Neural crest cell (in vitro differentiated cells): ENCODE results near the gene LRRN4CL. TPM values are rescaled to one million over a fixed set of nuclear protein-coding genes. Genes with fewer than 3 reads are reported as not detected.
A peak's percentile ranks its signal among the peaks of the same experiment; 100 is the strongest.

ENCODE experiments used
- DNase-seq: peaks from one replicate; pipeline ENCODE4 v3.0.0; 2021; ENCODE audit warnings: low read depth, mixed read lengths, low spot score
- H3K27ac Mint-ChIP-seq: one replicate; pipeline ENCODE4 v1.8.0; 2021; ENCODE audit warnings: mild to moderate bottlenecking, mixed read lengths; ENCODE audit not compliant: unreplicated experiment
- H3K27me3 Mint-ChIP-seq: 2 replicates; pipeline ENCODE4 v1.8.0; 2021; ENCODE audit warnings: low read depth, mild to moderate bottlenecking, mixed read lengths
- H3K36me3 Mint-ChIP-seq: 2 replicates; pipeline ENCODE4 v1.8.0; 2021; ENCODE audit warnings: low read depth, mild to moderate bottlenecking, mixed read lengths
- H3K4me1 Mint-ChIP-seq: 2 replicates; pipeline ENCODE4 v1.8.0; 2021; ENCODE audit warnings: mixed read lengths
- H3K4me3 Mint-ChIP-seq: one replicate; pipeline ENCODE4 v1.8.0; 2021; ENCODE audit warnings: mild to moderate bottlenecking, mixed read lengths
- H3K9me3 Mint-ChIP-seq: 2 replicates; pipeline ENCODE4 v1.8.0; 2021; ENCODE audit warnings: mixed read lengths
- CTCF ChIP-seq: fragments of 200-600 bp; sonication (generic); conservative IDR thresholded peaks from 2 replicates; pipeline ENCODE4 v1.5.0; 2021; ENCODE audit warnings: antibody characterized with exemption, mild to moderate bottlenecking
- total RNA-seq: library from RNA; stranded (reverse); gene quantifications from 2 replicates; pipeline ENCODE4 v1.2.1, GENCODE V29; 2021

The LRRN4CL gene
- total RNA-seq, 1 donor from 2014 or later = 1.8 TPM

- H3K9me3 Mint-ChIP-seq = no peaks in the 10 kb centered on the region
- no peak for TF ChIP-seq CTCF
These were observed 41.7 kb downstream of the LRRN4CL start for GRCh38 chr11:62647609-62648005.

DNA sequence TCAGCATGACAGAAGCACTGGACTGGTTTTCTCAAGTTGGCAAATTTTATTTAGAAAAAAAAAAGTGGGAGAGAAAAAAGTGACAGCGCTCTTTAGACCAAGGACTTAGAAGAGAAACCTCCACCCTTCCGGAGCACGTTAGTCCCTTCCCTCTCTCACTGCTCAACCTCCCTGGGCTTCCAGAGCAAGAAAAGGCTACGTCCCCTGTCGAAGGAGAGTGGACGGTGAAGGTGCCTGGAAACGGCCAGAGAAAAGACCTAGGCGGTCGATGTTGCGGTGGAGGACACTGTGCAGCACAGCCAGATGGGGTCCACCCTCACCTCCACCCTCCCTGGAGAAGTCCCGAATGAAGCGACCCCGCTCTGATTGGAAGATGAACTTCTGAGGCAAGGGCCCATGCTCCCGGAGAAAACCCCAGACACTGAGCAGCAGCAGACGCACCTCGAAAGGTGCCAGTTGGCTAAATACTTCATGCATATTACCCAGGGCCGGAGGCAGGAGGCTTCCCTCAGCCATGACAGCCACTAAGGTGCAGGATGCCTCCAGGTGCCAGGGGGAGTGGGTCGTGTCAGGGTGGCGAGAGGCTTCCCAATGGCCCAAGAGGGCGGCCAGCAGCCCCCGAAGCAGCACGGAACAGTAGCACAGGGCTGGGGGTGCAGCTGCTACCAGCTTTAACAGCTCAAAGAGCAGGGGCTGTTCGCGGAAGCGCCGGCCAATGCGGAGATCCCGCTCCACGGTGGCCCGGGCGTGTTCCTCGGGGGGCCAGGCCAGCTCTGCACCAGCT, 42.3 kb downstream of the LRRN4CL start:
- H3K4me1 Mint-ChIP-seq = peaks cover 18% of the 10 kb centered on the region
- no peaks in the 10 kb centered on the region for H3K9me3 Mint-ChIP-seq
- no peak for TF ChIP-seq CTCF
- H3K4me3 Mint-ChIP-seq = peak overlapping the region; percentile 99
- peaks cover 2% of the 10 kb centered on the region for H3K36me3 Mint-ChIP-seq
- H3K27ac Mint-ChIP-seq = peak overlapping the region; percentile 99
- H3K27me3 Mint-ChIP-seq = peaks cover 3% of the 10 kb centered on the region
- DNase-seq = no peak

More at GRCh38 chr11:62647609-62648005, 41.7 kb downstream of the LRRN4CL start:
- DNase-seq = no peak
- Mint-ChIP-seq H3K36me3 (peaks cover 2% of the 10 kb centered on the region), H3K4me3 (no peak overlapping the region), H3K27me3 (peaks cover 3% of the 10 kb centered on the region), H3K4me1 (peaks cover 23% of the 10 kb centered on the region), H3K27ac (no peak overlapping the region)

- Mint-ChIP-seq H3K36me3 (peaks cover 2% of the 10 kb centered on the region), H3K4me3 (peak within 1 kb of the TSS; percentile 99), H3K27ac (peak within 1 kb of the TSS; percentile 99), H3K4me1 (peaks cover 18% of the 10 kb centered on the region), H3K9me3 (no peaks in the 10 kb centered on the region), H3K27me3 (peaks cover 3% of the 10 kb centered on the region)
- TF ChIP-seq CTCF = no peak
- DNase-seq = peak; percentile 98
These were observed 43.1 kb downstream of the LRRN4CL start, which contains the start of gene GANAB for GRCh38 chr11:62645946-62646824. Gene GANAB (minus strand): TSS chr11:62646613. CDS start chr11:62646599, 14 bp downstream.

- Mint-ChIP-seq H3K4me1 (peaks cover 22% of the 10 kb centered on the region), H3K4me3 (peak overlapping the region; percentile 99), H3K36me3 (peaks cover 2% of the 10 kb centered on the region), H3K27ac (peak overlapping the region; percentile 99), H3K9me3 (no peaks in the 10 kb centered on the region), H3K27me3 (peaks cover 3% of the 10 kb centered on the region)
- DNase-seq = no peak
- TF ChIP-seq CTCF = no peak
These were observed 43.7 kb downstream of the LRRN4CL start for GRCh38 chr11:62645671-62645945.

DNA sequence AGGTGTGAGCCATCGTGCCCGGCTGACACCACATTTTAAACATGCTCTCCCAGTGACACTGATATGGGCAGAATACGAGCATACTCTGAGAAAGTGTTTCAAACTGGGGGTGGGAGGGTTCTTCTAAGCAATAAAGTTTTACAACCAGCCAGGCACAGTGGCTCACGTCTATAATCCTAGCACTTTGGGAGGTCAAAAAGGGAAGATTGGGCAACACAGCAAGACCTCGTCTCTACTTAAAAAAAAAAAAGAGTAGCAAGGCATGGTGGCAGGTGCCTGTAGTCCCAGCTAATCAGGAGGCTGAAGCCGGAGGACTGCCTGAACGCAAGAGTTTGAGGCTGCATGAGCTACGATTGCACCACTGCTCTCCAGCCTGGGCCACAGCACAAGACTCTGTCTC, 45.1 kb downstream of the LRRN4CL start:
- Mint-ChIP-seq H3K36me3 (peaks cover 8% of the 10 kb centered on the region), H3K9me3 (no peaks in the 10 kb centered on the region), H3K4me1 (peaks cover 28% of the 10 kb centered on the region), H3K27ac (no peak overlapping the region), H3K27me3 (peaks cover 3% of the 10 kb centered on the region), H3K4me3 (peak overlapping the region; percentile 49)
- no peak for TF ChIP-seq CTCF
- no peak for DNase-seq

Other genes starting within 250 kb of the LRRN4CL start
- gene AHNAK, start 142.7 kb downstream of the LRRN4CL start, total RNA-seq = 0.65 and 1.2 TPM in 2 replicates
- gene EEF1G, start 115.6 kb downstream of the LRRN4CL start, total RNA-seq = 2,024 and 2,072 TPM in 2 replicates
- 18.0 and 20.7 TPM in 2 replicates for gene TUT1, start 98.0 kb downstream of the LRRN4CL start, total RNA-seq
- 195 and 203 TPM in 2 replicates for gene MTA2, start 87.7 kb downstream of the LRRN4CL start, total RNA-seq
- gene EML3, start 76.8 kb downstream of the LRRN4CL start, total RNA-seq = 37.4 and 40.0 TPM in 2 replicates
- 0.23 and 0.75 TPM in 2 replicates for gene ROM1, start 76.3 kb downstream of the LRRN4CL start, total RNA-seq
- gene B3GAT3, start 67.5 kb downstream of the LRRN4CL start, total RNA-seq = 57.4 and 58.3 TPM in 2 replicates
- 346 and 366 TPM in 2 replicates for gene GANAB, start 42.9 kb downstream of the LRRN4CL start, total RNA-seq
- gene INTS5, start 36.2 kb downstream of the LRRN4CL start, total RNA-seq = 24.5 and 25.9 TPM in 2 replicates
- gene C11orf98, start 24.3 kb downstream of the LRRN4CL start, total RNA-seq = 97.4 and 115 TPM in 2 replicates
- 57.0 and 60.0 TPM in 2 replicates for gene CSKMT, start 24.2 kb downstream of the LRRN4CL start, total RNA-seq
- gene UQCC3, start 17.9 kb downstream of the LRRN4CL start, total RNA-seq = 15.0 and 15.6 TPM in 2 replicates
- gene LBHD1, start 17.3 kb downstream of the LRRN4CL start, total RNA-seq = 7.0 and 7.8 TPM in 2 replicates
- gene UBXN1, start 10.5 kb downstream of the LRRN4CL start, total RNA-seq = 103 and 113 TPM in 2 replicates
- 106 and 111 TPM in 2 replicates for gene BSCL2, start 17.9 kb upstream of the LRRN4CL start, total RNA-seq
- gene GNG3, start 18.1 kb upstream of the LRRN4CL start, total RNA-seq = 11.3 and 12.9 TPM in 2 replicates
- gene HNRNPUL2, start 37.9 kb upstream of the LRRN4CL start, total RNA-seq = 79.6 and 80.7 TPM in 2 replicates
- 44.7 and 49.2 TPM in 2 replicates for gene TTC9C, start 39.0 kb upstream of the LRRN4CL start, total RNA-seq
- gene ZBTB3, start 64.6 kb upstream of the LRRN4CL start, total RNA-seq = 11.5 and 16.1 TPM in 2 replicates
- 161 and 175 TPM in 2 replicates for gene POLR2G, start 72.0 kb upstream of the LRRN4CL start, total RNA-seq
- gene TAF6L, start 81.9 kb upstream of the LRRN4CL start, total RNA-seq = 50.5 and 52.0 TPM in 2 replicates
- 20.0 and 21.4 TPM in 2 replicates for gene TMEM179B, start 97.9 kb upstream of the LRRN4CL start, total RNA-seq
- gene TMEM223, start 102.5 kb upstream of the LRRN4CL start, total RNA-seq = 20.4 and 23.4 TPM in 2 replicates
- gene NXF1, start 115.9 kb upstream of the LRRN4CL start, total RNA-seq = 86.6 and 88.1 TPM in 2 replicates
- gene STX5, start 142.5 kb upstream of the LRRN4CL start, total RNA-seq = 24.1 and 27.2 TPM in 2 replicates
- not detected in 2 replicates for gene TEX54, start 143.3 kb upstream of the LRRN4CL start, total RNA-seq
- gene WDR74, start 150.1 kb upstream of the LRRN4CL start, total RNA-seq = 62.1 and 69.2 TPM in 2 replicates
- gene SLC3A2, start 191.4 kb upstream of the LRRN4CL start, total RNA-seq = 181 and 185 TPM in 2 replicates
- gene CHRM1, start 231.8 kb upstream of the LRRN4CL start, total RNA-seq = not detected in 2 replicates